ENCODE data around the gene MSX1. TPM values are rescaled to one million over a fixed set of nuclear protein-coding genes. Genes with fewer than 3 reads are reported as not detected.

Gene MSX1
- total RNA-seq, 1 experiment from 2014 or later, result 4.7 TPM

DNA sequence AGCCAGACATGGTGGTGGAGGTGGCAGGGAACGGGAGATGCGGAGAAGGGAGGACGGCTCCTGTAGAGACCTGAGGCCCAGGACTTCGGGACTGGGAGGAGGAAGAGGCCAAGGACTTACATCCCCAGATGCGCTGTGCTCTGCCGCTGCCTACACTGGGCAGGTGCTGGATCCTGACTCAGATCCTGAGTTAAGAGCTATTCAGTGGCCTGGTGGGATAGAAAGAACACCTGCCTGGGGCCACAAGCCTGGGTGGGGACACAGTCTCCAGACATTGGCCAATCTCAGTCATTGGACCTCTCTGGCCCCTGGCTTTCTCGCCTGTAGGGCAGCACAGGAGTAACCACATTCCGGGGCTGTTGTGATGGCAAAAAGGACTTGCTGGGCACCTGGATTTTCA, 10.9 kb upstream of the MSX1 start:
- H3K27me3 ChIP-seq (replicated peaks; ENCODE audit: insufficient read depth, low read depth, low read length, poor library complexity), result peaks cover 4% of the 10 kb centered on the region
- no peaks in the 10 kb centered on the region for H3K36me3 ChIP-seq (ENCODE audit: insufficient read depth, low read length, poor library complexity, severe bottlenecking)
- TF ChIP-seq CTCF (conservative IDR thresholded peaks at IDR 0.05; ENCODE audit: low read depth, low read length) (no peak), EZH2 (IDR thresholded peaks at IDR 0.05; ENCODE audit: borderline replicate concordance, low read depth, low read length, poor library complexity, severe bottlenecking) (no peak)
- intact Hi-C loops (cut with micrococcal nuclease; ENCODE audit: unreplicated experiment), result no loop called here
- H3K4me1 ChIP-seq (ENCODE audit: insufficient read depth, low read length, poor library complexity, severe bottlenecking), result no peaks in the 10 kb centered on the region
- no peak overlapping the region for H3K4me3 ChIP-seq (ENCODE audit: low read depth, low read length, poor library complexity, severe bottlenecking)
- H3K27ac ChIP-seq (ENCODE audit: low read depth, low read length, poor library complexity, severe bottlenecking), result no peak overlapping the region
- no peak for DNase-seq (ENCODE audit: low spot score)
- CTCF ChIA-PET, result no interaction called here
- POLR2A ChIA-PET (ENCODE audit: low non-redundant PET), result no interaction called here
- BruUV-seq (replicated peaks), result no TSS peak
- no peaks in the 10 kb centered on the region for H3K9me3 ChIP-seq (ENCODE audit: low read depth, low read length, poor library complexity, severe bottlenecking)

DNA sequence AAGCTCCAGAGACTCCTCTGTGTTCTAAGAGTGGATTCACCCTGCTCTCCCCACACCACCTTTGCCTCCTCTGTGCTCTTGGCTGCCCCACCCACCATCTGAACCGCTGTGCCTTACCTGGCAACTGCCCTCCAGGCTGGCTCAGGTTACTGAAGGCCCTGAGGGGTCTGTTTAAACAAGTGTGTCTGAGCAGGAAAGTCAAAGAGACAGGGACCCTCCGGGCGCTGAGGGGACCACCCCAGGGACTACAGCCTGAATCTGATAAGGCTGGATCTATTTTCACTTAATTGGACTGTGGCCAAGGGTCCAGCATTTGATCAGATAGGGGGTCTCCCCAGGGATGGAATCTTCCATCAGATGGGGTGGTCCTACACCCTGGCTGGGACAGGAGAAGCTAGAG, 10.4 kb upstream of the MSX1 start:
- peaks cover 6% of the 10 kb centered on the region for H3K27me3 ChIP-seq (replicated peaks; ENCODE audit: insufficient read depth, low read depth, low read length, poor library complexity)
- TF ChIP-seq CTCF (conservative IDR thresholded peaks at IDR 0.05; ENCODE audit: low read depth, low read length) (no peak), EZH2 (IDR thresholded peaks at IDR 0.05; ENCODE audit: borderline replicate concordance, low read depth, low read length, poor library complexity, severe bottlenecking) (no peak)
- ChIA-PET CTCF (no interaction called here), POLR2A (ENCODE audit: low non-redundant PET) (no interaction called here)
- intact Hi-C loops (cut with micrococcal nuclease; ENCODE audit: unreplicated experiment), result no loop called here
- BruUV-seq (replicated peaks), result no TSS peak
- H3K4me3 ChIP-seq (ENCODE audit: low read depth, low read length, poor library complexity, severe bottlenecking), result no peak overlapping the region
- no peak for DNase-seq (ENCODE audit: low spot score)
- H3K4me1 ChIP-seq (ENCODE audit: insufficient read depth, low read length, poor library complexity, severe bottlenecking), result no peaks in the 10 kb centered on the region
- no peaks in the 10 kb centered on the region for H3K9me3 ChIP-seq (ENCODE audit: low read depth, low read length, poor library complexity, severe bottlenecking)
- no peak overlapping the region for H3K27ac ChIP-seq (ENCODE audit: low read depth, low read length, poor library complexity, severe bottlenecking)
- no peaks in the 10 kb centered on the region for H3K36me3 ChIP-seq (ENCODE audit: insufficient read depth, low read length, poor library complexity, severe bottlenecking)

- intact Hi-C loops (cut with micrococcal nuclease; ENCODE audit: unreplicated experiment), result no loop called here
- ChIA-PET CTCF (no interaction called here), POLR2A (ENCODE audit: low non-redundant PET) (no interaction called here)
- H3K36me3 ChIP-seq (ENCODE audit: insufficient read depth, low read length, poor library complexity, severe bottlenecking), result no peaks in the 10 kb centered on the region
- DNase-seq (ENCODE audit: low spot score), result no peak
- H3K4me3 ChIP-seq (ENCODE audit: low read depth, low read length, poor library complexity, severe bottlenecking), result no peak overlapping the region
- H3K27me3 ChIP-seq (replicated peaks; ENCODE audit: insufficient read depth, low read depth, low read length, poor library complexity), result peaks cover 11% of the 10 kb centered on the region
- H3K4me1 ChIP-seq (ENCODE audit: insufficient read depth, low read length, poor library complexity, severe bottlenecking), result no peaks in the 10 kb centered on the region
- TF ChIP-seq EZH2 (IDR thresholded peaks at IDR 0.05; ENCODE audit: borderline replicate concordance, low read depth, low read length, poor library complexity, severe bottlenecking) (no peak), CTCF (conservative IDR thresholded peaks at IDR 0.05; ENCODE audit: low read depth, low read length) (no peak)
- H3K27ac ChIP-seq (ENCODE audit: low read depth, low read length, poor library complexity, severe bottlenecking), result no peak overlapping the region
- H3K9me3 ChIP-seq (ENCODE audit: low read depth, low read length, poor library complexity, severe bottlenecking), result no peaks in the 10 kb centered on the region
- no TSS peak for BruUV-seq (replicated peaks)
Measured at GRCh38 chr4:4849524-4850193, 9.8 kb upstream of the MSX1 start.
